Colonic mucosa (tissue), 4 donors: ENCODE data around the gene PPA1. TPM values are rescaled to one million over a fixed set of nuclear protein-coding genes. Genes with fewer than 3 reads are reported as not detected.
"Not testable (repeated sequence)": the region's sequence is repeated elsewhere in the genome, so short reads cannot be mapped to it uniquely, and the experiment has no call there.

Experiments
- DNase-seq: peaks from one replicate; pipeline ENCODE4 v3.0.0-alpha.2; 2020
- H3K27ac ChIP-seq: fragments of 200-600 bp; one replicate; pipeline ENCODE4 v1.8.0; 2021
- H3K27me3 ChIP-seq: fragments of 200-600 bp; one replicate; pipeline ENCODE4 v1.8.0; 2021
- H3K36me3 ChIP-seq: fragments of 200-600 bp; one replicate; pipeline ENCODE4 v1.8.0; 2021
- H3K4me1 ChIP-seq: fragments of 200-600 bp; one replicate; pipeline ENCODE4 v1.8.0; 2021; ENCODE audit warnings: mild to moderate bottlenecking
- H3K4me3 ChIP-seq: fragments of 200-600 bp; one replicate; pipeline ENCODE4 v1.8.0; 2021
- H3K9ac ChIP-seq, 2 donors: one replicate each; pipeline ENCODE4 v1.7.0; 2013; ENCODE audit warnings: control low read depth in 2 of 2, low read depth in 2 of 2, low read length in 2 of 2
- H3K9me3 ChIP-seq: fragments of 200-600 bp; one replicate; pipeline ENCODE4 v1.8.0; 2021
- intact Hi-C: fragments of 100-400 bp; cut with DNase I; formaldehyde crosslinking; loops from one replicate; pipeline ENCODE4 v1.14.1; 2022
- total RNA-seq, 2 donors: library from RNA; stranded (reverse); fragmentation: NEBNext Ultra II Directional in 1 of 2; extraction: Animal tissue kit (Norgen Biotek cat#: 25700) in 1 of 2; gene quantifications; one replicate each; pipeline ENCODE4 v1.2.1, GENCODE V29; 2021
- TF ChIP-seq, protein P1 (sequence below): fragments of 200-600 bp; IDR thresholded peaks from one replicate; pipeline ENCODE4 v1.8.0; 2022; ENCODE audit warnings: antibody characterized with exemption, mild to moderate bottlenecking
- donor health status: healthy.
- donor health status: DM: no; HTN: no; CAD: no.
- donor health status: DM: no; HTN: no; CAD: no.

Gene PPA1
- total RNA-seq, 2 donors from 2014 or later = 180 to 186 TPM

DNA sequence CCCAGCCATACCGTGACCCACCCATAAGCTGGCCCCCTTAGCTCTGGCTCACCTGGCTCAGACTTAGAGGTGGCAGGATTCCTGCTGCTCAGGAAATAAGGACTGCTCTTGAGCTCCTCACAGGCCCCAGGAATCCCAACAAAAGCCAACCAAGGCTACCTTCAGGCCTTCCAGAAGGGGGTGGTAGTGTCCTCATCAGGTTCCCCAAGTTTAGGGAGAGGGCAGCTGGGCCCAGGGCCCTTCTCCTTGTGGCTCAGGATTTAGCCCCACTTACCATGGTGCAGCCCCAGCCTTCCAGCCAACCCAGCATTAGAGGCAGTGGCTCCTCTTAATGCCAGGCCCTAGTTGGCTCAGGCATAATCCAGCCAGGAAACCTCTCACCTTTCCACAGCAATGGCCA lies 27.0 kb upstream of the PPA1 start:
- DNase-seq = no peak
- Histone ChIP-seq H3K36me3 (no peaks in the 10 kb centered on the region), H3K27me3 (peaks cover 6% of the 10 kb centered on the region), H3K9me3 (no peaks in the 10 kb centered on the region), H3K27ac (no peak overlapping the region), H3K4me1 (peaks cover 7% of the 10 kb centered on the region), H3K9ac (no peak overlapping the region), H3K4me3 (no peak overlapping the region)
- intact Hi-C loops = no loop called here
- TF ChIP-seq, protein P1, sequence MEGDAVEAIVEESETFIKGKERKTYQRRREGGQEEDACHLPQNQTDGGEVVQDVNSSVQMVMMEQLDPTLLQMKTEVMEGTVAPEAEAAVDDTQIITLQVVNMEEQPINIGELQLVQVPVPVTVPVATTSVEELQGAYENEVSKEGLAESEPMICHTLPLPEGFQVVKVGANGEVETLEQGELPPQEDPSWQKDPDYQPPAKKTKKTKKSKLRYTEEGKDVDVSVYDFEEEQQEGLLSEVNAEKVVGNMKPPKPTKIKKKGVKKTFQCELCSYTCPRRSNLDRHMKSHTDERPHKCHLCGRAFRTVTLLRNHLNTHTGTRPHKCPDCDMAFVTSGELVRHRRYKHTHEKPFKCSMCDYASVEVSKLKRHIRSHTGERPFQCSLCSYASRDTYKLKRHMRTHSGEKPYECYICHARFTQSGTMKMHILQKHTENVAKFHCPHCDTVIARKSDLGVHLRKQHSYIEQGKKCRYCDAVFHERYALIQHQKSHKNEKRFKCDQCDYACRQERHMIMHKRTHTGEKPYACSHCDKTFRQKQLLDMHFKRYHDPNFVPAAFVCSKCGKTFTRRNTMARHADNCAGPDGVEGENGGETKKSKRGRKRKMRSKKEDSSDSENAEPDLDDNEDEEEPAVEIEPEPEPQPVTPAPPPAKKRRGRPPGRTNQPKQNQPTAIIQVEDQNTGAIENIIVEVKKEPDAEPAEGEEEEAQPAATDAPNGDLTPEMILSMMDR = no peak

DNA sequence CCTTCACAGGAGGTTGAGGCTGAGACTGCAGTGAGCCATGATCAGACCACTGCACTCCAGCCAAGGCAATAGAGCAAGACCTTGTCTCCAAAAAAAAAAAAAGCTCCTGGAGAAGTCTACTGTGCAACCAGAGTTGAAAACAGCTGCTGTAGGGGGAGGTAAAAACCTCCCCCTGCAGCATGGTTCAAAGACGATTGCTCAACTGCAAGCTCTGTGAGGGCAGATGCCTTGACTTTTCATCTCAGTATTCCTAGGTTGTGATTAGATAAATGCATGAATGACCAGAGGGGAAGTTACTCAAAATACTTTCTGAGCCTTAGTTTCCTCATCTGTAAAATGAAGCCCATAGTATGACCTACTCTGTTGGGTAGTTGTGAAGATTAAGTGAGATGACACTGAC lies 25.0 kb upstream of the PPA1 start:
- no peak overlapping the region for H3K9ac ChIP-seq
- H3K27ac ChIP-seq = no peak overlapping the region
- H3K4me1 ChIP-seq = peaks cover 7% of the 10 kb centered on the region
- H3K9me3 ChIP-seq = no peaks in the 10 kb centered on the region
- intact Hi-C loops = no loop called here
- peaks cover 9% of the 10 kb centered on the region for H3K27me3 ChIP-seq
- H3K36me3 ChIP-seq = no peaks in the 10 kb centered on the region
- DNase-seq = no peak
- no peak overlapping the region for H3K4me3 ChIP-seq
- TF ChIP-seq, protein P1 = no peak

DNA sequence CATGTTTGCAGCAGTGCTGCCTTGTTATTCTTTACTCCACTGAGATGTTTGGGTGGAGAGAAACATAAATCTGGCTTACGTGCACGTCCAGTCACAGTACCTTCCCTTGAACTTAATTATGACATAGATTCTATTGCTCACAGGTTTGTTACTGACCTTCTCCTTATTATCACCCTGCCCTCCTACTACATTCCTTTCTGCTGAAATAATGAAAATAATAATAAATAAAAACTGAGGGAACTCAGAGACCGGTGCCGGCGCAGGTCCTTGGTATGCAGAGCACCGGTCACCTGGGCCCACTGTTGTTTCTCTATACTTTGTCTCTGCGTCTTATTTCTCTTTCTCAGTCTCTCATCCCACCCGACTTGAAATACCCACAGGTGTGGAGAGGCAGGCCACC lies 24.6 kb upstream of the PPA1 start:
- H3K4me1 ChIP-seq, H3K27ac ChIP-seq, DNase-seq, H3K4me3 ChIP-seq, H3K36me3 ChIP-seq, H3K9ac ChIP-seq, H3K27me3 ChIP-seq, H3K9me3 ChIP-seq, intact Hi-C loops: not testable (repeated sequence)

DNA sequence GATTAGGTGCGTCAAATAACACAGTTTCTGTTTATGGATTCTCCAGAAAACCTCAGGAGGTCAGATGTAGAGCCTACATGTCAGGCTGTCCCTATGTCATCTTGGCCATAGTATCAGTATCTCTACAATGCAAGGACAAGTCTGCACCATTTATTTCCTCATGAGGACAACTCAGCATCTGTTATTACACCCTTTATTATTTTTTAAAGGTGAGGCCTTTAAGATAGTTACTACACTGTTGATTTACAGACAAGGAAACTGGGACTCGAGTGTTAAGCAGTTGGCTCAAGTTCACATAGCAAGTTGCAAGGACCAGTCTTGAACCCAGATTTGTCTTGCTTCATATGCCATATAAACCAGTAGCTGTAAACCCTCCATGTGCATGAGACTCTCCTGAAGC lies 23.2 kb upstream of the PPA1 start:
- TF ChIP-seq, protein P1 = no peak
- Histone ChIP-seq H3K27me3 (peaks cover 9% of the 10 kb centered on the region), H3K9ac (no peak overlapping the region), H3K4me1 (peaks cover 7% of the 10 kb centered on the region), H3K4me3 (no peak overlapping the region), H3K9me3 (no peaks in the 10 kb centered on the region), H3K36me3 (no peaks in the 10 kb centered on the region), H3K27ac (peak overlapping the region; percentile 34)
- no peak for DNase-seq
- intact Hi-C loops = no loop called here

DNA sequence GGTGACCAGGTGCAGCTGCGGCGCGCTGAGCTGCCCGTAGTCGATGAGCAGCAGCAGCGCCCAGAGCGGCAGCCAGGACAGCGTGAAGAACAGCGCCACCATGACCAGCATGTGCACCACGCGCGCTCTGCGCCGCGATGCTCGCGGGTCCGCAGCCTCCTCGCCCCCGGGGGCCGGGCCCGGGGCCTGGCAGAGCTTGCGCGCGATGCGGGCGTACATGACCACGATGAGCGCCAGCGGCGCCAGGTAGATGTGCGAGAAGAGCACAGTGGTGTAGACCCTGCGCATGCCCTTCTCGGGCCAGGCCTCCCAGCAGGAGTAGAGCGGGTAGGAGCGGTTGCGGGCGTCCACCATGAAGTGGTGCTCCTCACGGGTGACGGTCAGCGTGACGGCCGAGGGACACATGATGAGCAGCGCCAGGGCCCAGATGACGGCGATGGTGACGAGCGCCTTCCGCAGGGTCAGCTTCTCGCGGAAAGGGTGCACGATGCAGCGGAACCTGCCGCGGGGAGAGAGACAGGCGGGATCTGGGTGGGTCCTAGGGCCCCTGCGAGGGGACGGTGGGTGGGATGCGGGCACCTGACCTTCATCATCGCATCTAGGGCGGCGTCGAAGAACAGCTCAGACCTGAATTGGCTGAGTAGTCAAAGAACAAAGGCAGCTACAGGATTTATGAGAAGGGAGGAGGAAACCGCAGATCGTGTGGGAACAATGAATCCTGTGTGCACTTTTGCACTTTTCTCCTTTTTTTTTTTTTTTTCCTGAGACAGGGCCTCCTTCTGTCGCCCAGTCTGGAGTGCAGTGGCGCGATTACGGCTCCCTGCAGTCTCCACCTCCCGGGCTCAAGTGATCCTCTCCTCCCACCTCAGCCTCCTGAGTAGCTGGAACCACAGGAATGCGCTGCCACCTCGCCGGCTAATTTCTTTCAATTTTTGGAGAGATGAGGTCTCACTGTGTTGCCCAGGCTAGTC lies 22.4 kb upstream of the PPA1 start:
- Histone ChIP-seq H3K27ac (peak overlapping the region; percentile 34), H3K4me3 (no peak overlapping the region)

More for the DNA sequence above, 22.4 kb upstream of the PPA1 start:
- Histone ChIP-seq H3K9ac (no peak overlapping the region), H3K27me3 (peaks cover 9% of the 10 kb centered on the region), H3K9me3 (no peaks in the 10 kb centered on the region), H3K4me1 (peaks cover 7% of the 10 kb centered on the region), H3K36me3 (no peaks in the 10 kb centered on the region)
- peak; percentile 67 for DNase-seq
- TF ChIP-seq, protein P1 = no peak
- intact Hi-C loops = no loop called here
